HAP-1 (cell line): ENCODE results near the gene PDZD8.

Experiments used
- DNase-seq, 2 experiments: peaks; one replicate each; pipeline ENCODE4 v3.0.0-alpha.2; 2016 to 2020; ENCODE audit warnings: low spot score in 2 of 2
- H3K27me3 ChIP-seq: fragments of 250-450 bp; sonication (Bioruptor Pico); 2 replicates; pipeline ENCODE4 v1.5.1; 2020; ENCODE audit warnings: low read depth, mild to moderate bottlenecking, moderate library complexity
- H3K36me3 ChIP-seq: fragments of 250-450 bp; sonication (Bioruptor Pico); replicated peaks from 2 replicates; pipeline ENCODE4 v1.5.1; 2020; ENCODE audit warnings: mild to moderate bottlenecking
- H3K4me1 ChIP-seq: fragments of 250-450 bp; sonication (Bioruptor Pico); 2 replicates; pipeline ENCODE4 v1.5.1; 2020; ENCODE audit warnings: mild to moderate bottlenecking
- H3K4me3 ChIP-seq: fragments of 250-450 bp; sonication (Bioruptor Pico); 2 replicates; pipeline ENCODE4 v1.5.1; 2020; ENCODE audit warnings: mild to moderate bottlenecking, moderate library complexity
- H3K9me3 ChIP-seq: fragments of 250-450 bp; sonication (Bioruptor Pico); 2 replicates; pipeline ENCODE4 v1.5.1; 2020; ENCODE audit warnings: mild to moderate bottlenecking, moderate library complexity
- in situ Hi-C: fragments of 300-500 bp; cut with MboI; formaldehyde crosslinking; loops from 3 replicates; pipeline ENCODE4 v1.14.3; 2020; ENCODE audit warnings: low sequenced_read_pairs, inconsistent platforms, mixed read lengths

Gene PDZD8, protein sequence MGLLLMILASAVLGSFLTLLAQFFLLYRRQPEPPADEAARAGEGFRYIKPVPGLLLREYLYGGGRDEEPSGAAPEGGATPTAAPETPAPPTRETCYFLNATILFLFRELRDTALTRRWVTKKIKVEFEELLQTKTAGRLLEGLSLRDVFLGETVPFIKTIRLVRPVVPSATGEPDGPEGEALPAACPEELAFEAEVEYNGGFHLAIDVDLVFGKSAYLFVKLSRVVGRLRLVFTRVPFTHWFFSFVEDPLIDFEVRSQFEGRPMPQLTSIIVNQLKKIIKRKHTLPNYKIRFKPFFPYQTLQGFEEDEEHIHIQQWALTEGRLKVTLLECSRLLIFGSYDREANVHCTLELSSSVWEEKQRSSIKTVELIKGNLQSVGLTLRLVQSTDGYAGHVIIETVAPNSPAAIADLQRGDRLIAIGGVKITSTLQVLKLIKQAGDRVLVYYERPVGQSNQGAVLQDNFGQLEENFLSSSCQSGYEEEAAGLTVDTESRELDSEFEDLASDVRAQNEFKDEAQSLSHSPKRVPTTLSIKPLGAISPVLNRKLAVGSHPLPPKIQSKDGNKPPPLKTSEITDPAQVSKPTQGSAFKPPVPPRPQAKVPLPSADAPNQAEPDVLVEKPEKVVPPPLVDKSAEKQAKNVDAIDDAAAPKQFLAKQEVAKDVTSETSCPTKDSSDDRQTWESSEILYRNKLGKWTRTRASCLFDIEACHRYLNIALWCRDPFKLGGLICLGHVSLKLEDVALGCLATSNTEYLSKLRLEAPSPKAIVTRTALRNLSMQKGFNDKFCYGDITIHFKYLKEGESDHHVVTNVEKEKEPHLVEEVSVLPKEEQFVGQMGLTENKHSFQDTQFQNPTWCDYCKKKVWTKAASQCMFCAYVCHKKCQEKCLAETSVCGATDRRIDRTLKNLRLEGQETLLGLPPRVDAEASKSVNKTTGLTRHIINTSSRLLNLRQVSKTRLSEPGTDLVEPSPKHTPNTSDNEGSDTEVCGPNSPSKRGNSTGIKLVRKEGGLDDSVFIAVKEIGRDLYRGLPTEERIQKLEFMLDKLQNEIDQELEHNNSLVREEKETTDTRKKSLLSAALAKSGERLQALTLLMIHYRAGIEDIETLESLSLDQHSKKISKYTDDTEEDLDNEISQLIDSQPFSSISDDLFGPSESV

DNA sequence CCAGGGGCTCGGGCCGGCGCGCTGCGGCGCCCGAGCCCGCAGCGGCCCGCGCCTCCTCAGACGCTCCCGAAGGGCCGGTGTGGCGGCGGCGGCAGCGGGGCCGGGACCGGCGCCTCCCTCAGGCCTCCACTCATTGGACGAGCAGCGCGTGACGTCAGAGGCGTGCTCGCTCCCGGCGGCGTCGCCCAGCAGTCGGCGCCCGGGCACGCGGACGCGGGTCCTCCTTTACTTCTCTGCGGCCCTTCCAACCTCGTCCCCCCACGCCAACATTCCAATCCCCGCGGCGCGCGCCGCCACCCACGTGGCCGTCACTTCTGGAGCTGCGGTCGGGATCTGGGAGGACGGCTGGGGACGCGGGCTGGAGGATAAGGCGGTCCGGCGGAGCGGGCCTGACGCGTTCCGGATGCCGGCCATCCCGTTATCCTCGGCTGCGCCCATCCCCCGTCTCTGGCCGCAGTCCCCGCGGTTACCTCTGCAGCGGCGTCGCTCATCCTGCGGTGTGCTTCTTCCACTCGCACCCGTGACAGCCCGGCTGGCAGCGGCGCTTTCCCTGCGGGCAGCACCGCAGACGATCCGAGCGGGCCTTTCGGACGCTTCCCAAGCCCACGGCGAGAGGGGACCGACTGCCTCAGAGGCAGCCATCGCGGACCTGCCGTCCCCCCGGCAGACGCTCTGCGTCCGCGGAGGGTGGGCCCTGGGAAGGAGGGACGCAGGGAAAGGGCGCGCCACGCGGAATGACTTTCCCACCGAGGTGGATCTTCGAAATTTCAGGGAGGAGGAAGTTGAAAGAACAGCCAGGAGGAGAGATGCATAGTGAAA, at the start of gene PDZD8:
TSS of gene PDZD8 (minus strand) at position 81 of the 819 bp plus-strand sequence. CDS start 213 bp downstream, outside the sequence.
- Histone ChIP-seq H3K9me3 (no peaks in the 10 kb centered on the region), H3K36me3 (no peaks in the 10 kb centered on the region; the same call in 1 of the 2 replicates), H3K4me1 (peaks cover 21% of the 10 kb centered on the region), H3K27me3 (peaks cover 10% of the 10 kb centered on the region; the same call in 1 of the 2 replicates), H3K4me3 (peak within 1 kb of the TSS; percentile 86)
- DNase-seq, result peak; percentile 86 to 94
- in situ Hi-C loops, result no loop called here

DNA sequence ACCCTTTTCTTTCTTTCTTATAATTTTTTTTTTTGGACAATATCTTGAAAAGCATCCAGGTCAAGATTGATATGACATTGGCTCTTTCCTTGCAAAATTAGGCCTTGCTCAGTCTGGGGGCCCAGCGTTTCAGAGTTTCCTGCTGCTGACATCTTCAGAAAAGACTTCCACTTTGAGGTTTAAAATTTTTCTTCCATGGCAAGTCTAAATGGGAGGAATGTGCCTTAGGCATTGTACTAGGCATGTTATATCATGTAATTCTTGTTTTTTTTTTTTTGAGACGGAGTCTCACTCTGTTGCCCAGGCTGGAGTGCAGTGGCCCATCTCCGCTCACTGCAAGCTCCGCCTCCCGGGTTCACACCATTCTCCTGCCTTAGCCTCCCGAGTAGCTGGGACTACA, 48.9 kb upstream of the PDZD8 start:
- DNase-seq, result no peak
- in situ Hi-C loops, result no loop called here
- H3K4me1 ChIP-seq, result peaks cover 11% of the 10 kb centered on the region

DNA sequence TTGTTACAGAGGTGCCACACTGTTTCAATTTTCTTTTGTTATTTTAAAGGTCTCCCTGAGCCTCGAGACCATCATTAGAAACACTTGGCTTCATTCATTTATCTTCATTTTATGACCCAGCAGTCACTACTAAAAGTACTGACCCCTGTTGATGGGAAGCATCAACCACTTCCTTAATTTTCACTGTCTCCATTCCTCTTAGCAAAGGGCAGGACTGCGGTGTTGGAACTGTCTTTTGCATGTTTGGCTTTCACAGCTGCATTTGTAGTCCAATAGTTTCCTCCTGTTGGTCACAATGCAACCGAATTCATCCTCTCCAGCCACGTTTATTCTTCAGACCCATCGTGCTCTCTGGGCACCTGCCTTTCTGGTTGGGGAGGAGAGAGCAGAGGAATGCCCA, 46.7 kb upstream of the PDZD8 start:
- Histone ChIP-seq H3K9me3 (no peaks in the 10 kb centered on the region; the same call in 1 of the 2 replicates), H3K27me3 (no peaks in the 10 kb centered on the region), H3K4me3 (no peak overlapping the region), H3K4me1 (peaks cover 11% of the 10 kb centered on the region), H3K36me3 (no peaks in the 10 kb centered on the region)
- in situ Hi-C loops, result no loop called here
- DNase-seq, result no peak

More for the DNA sequence above, 48.9 kb upstream of the PDZD8 start:
- Histone ChIP-seq H3K9me3 (no peaks in the 10 kb centered on the region; the same call in 1 of the 2 replicates), H3K36me3 (no peaks in the 10 kb centered on the region), H3K27me3 (no peaks in the 10 kb centered on the region), H3K4me3 (no peak overlapping the region)

DNA sequence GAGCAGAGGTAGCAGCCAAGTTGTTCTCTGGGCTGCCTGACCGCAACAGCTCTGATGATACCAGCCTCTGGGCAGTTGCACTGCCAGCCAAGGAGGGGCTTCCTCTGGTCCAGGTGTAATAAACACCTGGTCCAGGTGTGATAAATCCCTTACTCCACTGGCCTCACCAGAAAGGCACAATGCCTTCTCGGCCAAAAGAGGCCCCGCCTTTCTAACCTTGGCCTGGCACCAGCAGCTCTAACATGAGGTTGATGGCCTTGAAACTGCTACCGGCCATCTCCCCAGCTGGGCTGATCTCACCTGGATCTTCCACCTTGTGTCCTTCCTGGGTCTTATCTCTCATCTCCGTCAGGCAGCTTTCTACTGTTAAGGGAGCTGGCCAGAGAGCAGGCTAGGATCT, 45.5 kb upstream of the PDZD8 start:
- in situ Hi-C loops, result no loop called here
- Histone ChIP-seq H3K27me3 (no peaks in the 10 kb centered on the region), H3K4me3 (no peak overlapping the region), H3K9me3 (no peaks in the 10 kb centered on the region), H3K4me1 (peaks cover 11% of the 10 kb centered on the region), H3K36me3 (no peaks in the 10 kb centered on the region)
- no peak for DNase-seq

DNA sequence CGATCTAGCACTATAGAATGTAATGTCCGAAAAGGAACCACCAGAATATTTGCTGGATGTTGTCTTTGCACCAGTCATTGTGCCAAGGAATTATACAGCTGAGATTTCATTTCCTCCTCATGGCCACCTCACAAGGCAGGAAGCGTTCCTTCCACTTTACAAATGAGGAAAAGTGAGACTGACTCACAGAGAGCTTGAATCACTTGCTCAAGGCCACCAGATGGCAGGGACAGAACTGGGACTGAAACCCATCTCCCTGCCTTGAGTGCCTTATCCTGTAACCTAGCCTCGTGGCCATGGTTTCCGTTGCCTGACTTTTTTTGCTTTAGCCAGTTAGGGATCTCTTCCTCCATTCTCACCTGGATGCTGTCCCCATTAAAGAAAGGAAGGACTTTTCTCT, 44.7 kb upstream of the PDZD8 start:
- DNase-seq, result no peak
- Histone ChIP-seq H3K4me1 (peaks cover 4% of the 10 kb centered on the region), H3K36me3 (no peaks in the 10 kb centered on the region), H3K4me3 (no peak overlapping the region), H3K9me3 (no peaks in the 10 kb centered on the region), H3K27me3 (no peaks in the 10 kb centered on the region)
- in situ Hi-C loops, result no loop called here

DNA sequence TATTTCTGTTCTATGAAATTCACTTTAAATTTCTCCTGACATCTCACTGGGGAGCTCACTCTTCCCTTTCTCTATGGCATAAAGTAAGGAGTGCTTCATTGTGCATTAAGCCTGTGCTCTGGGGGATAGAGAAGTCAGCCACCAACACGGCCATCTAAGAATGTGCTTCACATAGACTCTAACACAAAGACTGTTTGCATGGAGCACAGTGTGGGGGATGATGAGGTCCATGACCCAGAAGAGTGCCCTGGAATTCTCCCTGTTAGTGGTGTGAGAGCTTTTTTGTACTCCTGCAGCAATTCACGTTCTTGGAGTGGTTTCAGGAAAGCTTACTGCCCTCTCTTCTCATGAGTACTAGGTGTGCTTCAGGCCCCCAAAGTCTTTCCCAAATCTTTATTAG, 43.9 kb upstream of the PDZD8 start:
- DNase-seq, result no peak
- in situ Hi-C loops, result no loop called here
- H3K27me3 ChIP-seq, result no peaks in the 10 kb centered on the region
- no peaks in the 10 kb centered on the region for H3K4me1 ChIP-seq
- no peaks in the 10 kb centered on the region for H3K9me3 ChIP-seq
- H3K36me3 ChIP-seq, result no peaks in the 10 kb centered on the region
- H3K4me3 ChIP-seq, result no peak overlapping the region

DNA sequence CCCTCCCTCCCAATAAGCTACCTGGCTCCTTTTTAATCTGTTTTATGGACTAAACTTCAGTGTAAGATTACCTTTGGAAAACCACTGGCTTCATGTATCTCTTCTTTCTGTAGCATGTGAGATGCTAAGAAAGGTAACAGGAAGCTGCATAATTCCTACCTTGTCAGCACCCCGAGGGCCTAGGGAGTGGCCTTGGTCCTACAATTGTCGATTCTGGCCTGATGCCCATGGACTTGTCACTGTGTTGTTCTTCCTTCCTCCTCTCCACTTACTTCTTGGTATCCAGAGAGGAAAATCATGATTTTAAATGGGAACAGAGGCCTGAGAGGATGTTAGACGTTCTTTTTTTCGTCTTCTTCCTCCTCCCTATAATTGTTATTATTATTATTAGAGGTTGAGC, 42.9 kb upstream of the PDZD8 start:
- no peaks in the 10 kb centered on the region for H3K27me3 ChIP-seq
- H3K4me1 ChIP-seq, result no peaks in the 10 kb centered on the region
- no peak for DNase-seq
- H3K4me3 ChIP-seq, result no peak overlapping the region
- in situ Hi-C loops, result no loop called here
- no peaks in the 10 kb centered on the region for H3K9me3 ChIP-seq
- no peaks in the 10 kb centered on the region for H3K36me3 ChIP-seq

DNA sequence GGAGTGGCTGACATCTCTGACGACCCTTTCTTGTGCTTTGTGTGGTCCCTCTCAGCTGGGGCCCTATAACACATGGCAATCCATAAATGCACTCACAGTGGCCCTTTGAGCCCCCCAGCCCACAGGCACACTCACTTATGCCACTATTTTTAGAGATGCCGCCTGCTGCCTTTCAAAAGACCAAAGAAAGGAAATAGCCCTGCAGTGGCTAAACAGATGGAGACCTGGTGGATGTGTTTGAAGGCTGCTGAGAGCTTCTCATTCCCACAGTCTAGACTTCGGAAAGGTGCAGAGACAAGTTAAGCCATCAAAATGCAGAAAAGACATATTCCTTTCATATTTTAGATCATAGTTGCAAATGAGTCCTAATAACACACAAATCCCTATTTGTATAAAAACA, 42.0 kb upstream of the PDZD8 start:
- in situ Hi-C loops, result no loop called here
- Histone ChIP-seq H3K9me3 (no peaks in the 10 kb centered on the region), H3K4me1 (no peaks in the 10 kb centered on the region)

DNA sequence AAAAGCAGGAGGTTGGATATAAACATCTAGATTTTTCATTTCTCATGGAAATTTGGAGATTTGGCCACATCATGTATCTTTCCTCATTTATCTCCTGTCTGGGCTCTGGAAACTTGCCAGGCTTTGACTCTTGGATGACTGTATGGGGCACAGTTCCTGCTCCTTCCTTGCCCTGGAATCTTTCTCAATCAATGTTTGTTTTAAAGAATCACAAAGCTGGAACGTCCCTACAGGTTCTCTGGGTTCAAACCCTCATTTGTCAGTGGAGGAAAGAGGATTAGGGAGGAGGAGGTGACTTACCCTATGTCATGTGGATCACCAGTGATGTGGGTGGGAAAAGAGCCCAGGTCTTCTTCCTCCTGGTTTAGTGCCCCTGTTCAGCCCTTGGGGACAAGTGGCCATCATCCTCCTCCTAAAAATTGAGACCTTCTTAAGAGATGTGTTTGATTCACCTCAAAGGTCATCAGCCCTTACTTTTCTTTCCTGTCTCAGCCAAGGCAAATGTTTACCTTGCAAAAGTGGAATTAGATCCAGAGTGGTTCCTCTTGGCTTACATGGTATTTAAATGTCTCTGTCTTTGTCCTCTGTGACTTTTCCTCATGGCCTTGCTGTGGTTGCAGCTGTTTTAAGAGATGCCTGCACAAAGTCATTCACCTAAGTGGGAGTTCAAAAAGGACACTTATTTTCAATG, 38.8 kb upstream of the PDZD8 start:
- no peak for DNase-seq
- Histone ChIP-seq H3K4me1 (no peaks in the 10 kb centered on the region; the same call in 1 of the 2 replicates), H3K27me3 (no peaks in the 10 kb centered on the region), H3K36me3 (no peaks in the 10 kb centered on the region), H3K4me3 (no peak overlapping the region), H3K9me3 (no peaks in the 10 kb centered on the region)
- in situ Hi-C loops, result no loop called here

More for the DNA sequence above, 42.0 kb upstream of the PDZD8 start:
- H3K36me3 ChIP-seq, result no peaks in the 10 kb centered on the region
- no peak for DNase-seq
- H3K27me3 ChIP-seq, result no peaks in the 10 kb centered on the region
- H3K4me3 ChIP-seq, result no peak overlapping the region

DNA sequence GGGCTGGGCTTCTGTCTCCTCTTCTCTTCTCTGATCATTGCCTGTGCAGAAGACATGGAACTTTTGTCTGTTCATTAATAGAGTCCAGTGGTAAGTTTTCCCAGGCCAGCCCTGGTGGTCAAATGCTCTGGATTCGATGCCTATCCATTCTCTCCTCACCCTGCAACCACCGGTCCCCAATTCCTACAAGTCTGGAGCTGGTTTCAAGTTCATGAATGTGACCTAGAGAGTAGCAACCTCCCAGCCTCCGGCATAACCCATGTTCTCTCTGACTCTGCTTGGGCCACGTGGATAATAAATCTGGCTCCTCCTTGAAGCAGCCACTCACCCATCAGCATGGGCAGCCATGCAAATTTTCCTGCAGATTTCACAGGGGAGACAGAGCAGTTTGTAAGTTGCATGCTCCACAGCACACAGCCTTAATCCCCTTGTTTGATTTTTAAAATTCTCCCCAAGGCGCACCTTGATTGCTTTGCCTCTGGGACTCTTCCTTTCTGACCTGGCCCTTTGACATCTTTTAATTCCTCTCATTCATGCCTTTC, 37.3 kb upstream of the PDZD8 start:
- no peaks in the 10 kb centered on the region for H3K27me3 ChIP-seq
- in situ Hi-C loops, result no loop called here
- no peaks in the 10 kb centered on the region; the same call in 1 of the 2 replicates for H3K4me1 ChIP-seq
- no peaks in the 10 kb centered on the region for H3K36me3 ChIP-seq
- no peaks in the 10 kb centered on the region for H3K9me3 ChIP-seq
- no peak overlapping the region for H3K4me3 ChIP-seq
- DNase-seq, result no peak

DNA sequence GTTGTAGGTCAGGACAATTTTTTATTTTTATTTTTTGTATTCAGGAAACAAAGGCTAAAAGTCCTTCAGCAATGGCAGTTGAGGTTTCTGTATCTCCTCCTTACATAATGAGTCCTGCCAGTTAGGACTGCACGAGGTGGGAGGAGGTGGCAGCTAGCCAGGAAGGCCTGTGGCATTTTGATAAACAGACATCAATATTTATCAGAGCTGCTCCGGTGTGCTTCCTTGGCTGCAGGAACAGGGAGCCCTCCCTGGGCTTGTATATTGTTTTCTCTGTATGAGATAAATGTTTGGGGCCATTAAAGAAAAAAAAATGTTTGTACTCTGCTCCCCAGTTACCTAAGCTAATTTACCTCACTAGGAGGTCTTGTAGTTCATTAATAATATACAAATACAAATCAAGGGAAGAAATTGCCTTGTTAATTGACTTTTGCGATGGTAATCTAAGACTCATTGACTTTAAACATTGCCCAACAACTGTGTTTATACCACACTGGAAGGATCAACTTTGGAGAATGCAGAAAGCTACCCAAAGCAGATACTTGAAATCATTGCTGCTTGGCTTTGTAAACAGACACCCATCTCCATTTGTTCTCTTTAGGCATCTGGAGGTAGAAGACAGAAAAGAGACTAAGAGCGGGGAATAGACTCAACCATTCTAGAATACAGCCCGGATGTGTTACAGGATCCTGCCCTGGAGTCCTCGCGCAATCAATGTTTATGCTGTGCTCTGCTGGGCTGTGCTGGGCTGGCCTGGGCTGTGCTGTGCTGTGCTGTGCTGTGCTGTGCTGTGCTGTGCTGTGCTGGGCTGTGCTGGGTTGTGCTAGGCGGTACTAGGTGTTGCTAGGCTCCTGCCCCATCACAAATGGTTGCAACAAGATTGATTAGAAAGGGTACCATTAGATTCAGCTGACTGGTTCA, 36.5 kb upstream of the PDZD8 start:
- DNase-seq, result no peak

More for the DNA sequence above, 36.5 kb upstream of the PDZD8 start:
- no peak overlapping the region for H3K4me3 ChIP-seq
- in situ Hi-C loops, result no loop called here
- H3K36me3 ChIP-seq, result no peaks in the 10 kb centered on the region
- no peaks in the 10 kb centered on the region for H3K9me3 ChIP-seq
- H3K4me1 ChIP-seq, result no peaks in the 10 kb centered on the region; the same call in 1 of the 2 replicates
- no peaks in the 10 kb centered on the region for H3K27me3 ChIP-seq
